Kidney (tissue), 14 donors: ENCODE data around the gene PXDN. TPM values are rescaled to one million over a fixed set of nuclear protein-coding genes. Genes with fewer than 3 reads are reported as not detected.

Source experiments
- DNase-seq, 5 donors: peaks; one replicate each; pipeline ENCODE4 v3.0.0-alpha.2; 2013 to 2020
- FAIRE-seq: peaks from 2 replicates; lab custom pipeline; 2012; peaks lifted over from hg19 to GRCh38; lab: Jason Lieb, UNC
- H3K27ac ChIP-seq, 2 donors: one replicate each; pipeline ENCODE4 v1.7.0; 2013; ENCODE audit warnings: low read depth in 2 of 2, low read length in 2 of 2, inconsistent platforms in 1 of 2
- H3K27me3 ChIP-seq: one replicate; pipeline ENCODE4 v1.7.1; 2013; ENCODE audit warnings: low read length, inconsistent platforms; ENCODE audit not compliant: control insufficient read depth, insufficient read depth
- H3K36me3 ChIP-seq, 3 donors: one replicate each; pipeline versions ENCODE4 v1.7.0 to v1.7.1; 2013; ENCODE audit warnings: low read length in 3 of 3, control low read depth in 1 of 3, inconsistent platforms in 1 of 3; ENCODE audit not compliant: insufficient read depth in 3 of 3, control insufficient read depth in 2 of 3
- H3K4me1 ChIP-seq, 3 donors: one replicate each; pipeline versions ENCODE4 v1.7.0 to v1.7.1; 2013; ENCODE audit warnings: low read length in 3 of 3, inconsistent platforms in 1 of 3, low read depth in 1 of 3; ENCODE audit not compliant: control insufficient read depth in 2 of 3, insufficient read depth in 2 of 3
- H3K4me3 ChIP-seq, 3 donors: one replicate each; pipeline versions ENCODE4 v1.7.0 to v1.8.1; 2013; ENCODE audit warnings: low read length in 3 of 3, control low read depth in 1 of 3, inconsistent platforms in 1 of 3
- H3K9ac ChIP-seq, 3 donors: one replicate each; pipeline versions ENCODE4 v1.7.0 to v1.7.1; 2013; ENCODE audit warnings: low read length in 3 of 3, control low read depth in 1 of 3, inconsistent platforms in 1 of 3
- H3K9me3 ChIP-seq, 3 donors: one replicate each; pipeline versions ENCODE4 v1.7.0 to v1.7.1; 2013; ENCODE audit warnings: low read length in 3 of 3, control low read depth in 1 of 3, inconsistent platforms in 1 of 3; ENCODE audit not compliant: control insufficient read depth in 2 of 3, insufficient read depth in 1 of 3
- intact Hi-C: fragments of 100-400 bp; cut with DNase I; formaldehyde crosslinking; loops from one replicate; pipeline ENCODE4 v1.11.1; 2022
- polyA plus RNA-seq: library from polyadenylated mRNA; stranded (reverse); fragments of 350-450 nt; fragmentation: Illumina TruSeq; extraction: RNeasy Lipid Tissue Mini Kit (QIAGEN cat#74804); gene quantifications from one replicate; pipeline ENCODE4 v1.2.3, GENCODE V29; 2014; ENCODE audit warnings: low read depth, low replicate concordance; ENCODE audit not compliant: insufficient read depth
- total RNA-seq: library from RNA; stranded (reverse); fragmentation: NEBNext Ultra II Directional; extraction: Animal tissue kit (Norgen Biotek cat#: 25700); gene quantifications from one replicate; pipeline ENCODE4 v1.2.1, GENCODE V29; 2021
- TF ChIP-seq, protein P1 (sequence below): IDR thresholded peaks from 3 replicates; pipeline ENCODE4 v1.5.1; 2012; ENCODE audit warnings: mild to moderate bottlenecking, moderate library complexity, borderline replicate concordance; ENCODE audit not compliant: insufficient read depth; ENCODE audit errors: extremely low read depth
- donor health status: control.
- donor health status: control.
- donor health status: control.
- donor health status: control.
- donor health status: control.
- donor health status: DM: yes; HTN: yes; CAD: no.
- donor health status: Normal renal cell carcinoma (clear cell type).

The PXDN gene
- total and polyA plus RNA-seq, 2 donors from 2014 or later = 4.7 to 42.3 TPM

DNA sequence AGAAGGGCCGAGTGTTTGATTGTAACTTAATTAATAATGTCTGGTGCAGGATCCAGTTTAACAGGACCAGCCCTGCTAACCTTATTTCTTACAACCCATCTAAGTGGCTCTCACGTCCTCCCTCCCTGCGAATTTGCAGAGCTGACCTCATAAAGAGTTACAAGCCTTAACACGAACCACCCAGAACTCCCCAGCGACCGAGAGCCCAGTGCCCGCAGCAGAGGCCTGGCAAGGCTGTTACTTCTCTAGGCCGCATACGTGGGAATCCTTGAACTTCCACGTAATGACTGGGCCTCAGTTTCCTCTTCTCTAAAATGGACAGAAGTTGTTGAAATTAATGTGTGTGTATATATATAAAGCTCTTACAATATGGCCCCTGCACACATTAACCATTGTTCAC lies 55.5 kb downstream of the PXDN start:
- no peak overlapping the region for H3K4me3 ChIP-seq
- no peak overlapping the region for H3K27ac ChIP-seq
- FAIRE-seq = no peak
- H3K27me3 ChIP-seq = no peaks in the 10 kb centered on the region
- H3K4me1 ChIP-seq = no peaks in the 10 kb centered on the region
- TF ChIP-seq, protein P1, sequence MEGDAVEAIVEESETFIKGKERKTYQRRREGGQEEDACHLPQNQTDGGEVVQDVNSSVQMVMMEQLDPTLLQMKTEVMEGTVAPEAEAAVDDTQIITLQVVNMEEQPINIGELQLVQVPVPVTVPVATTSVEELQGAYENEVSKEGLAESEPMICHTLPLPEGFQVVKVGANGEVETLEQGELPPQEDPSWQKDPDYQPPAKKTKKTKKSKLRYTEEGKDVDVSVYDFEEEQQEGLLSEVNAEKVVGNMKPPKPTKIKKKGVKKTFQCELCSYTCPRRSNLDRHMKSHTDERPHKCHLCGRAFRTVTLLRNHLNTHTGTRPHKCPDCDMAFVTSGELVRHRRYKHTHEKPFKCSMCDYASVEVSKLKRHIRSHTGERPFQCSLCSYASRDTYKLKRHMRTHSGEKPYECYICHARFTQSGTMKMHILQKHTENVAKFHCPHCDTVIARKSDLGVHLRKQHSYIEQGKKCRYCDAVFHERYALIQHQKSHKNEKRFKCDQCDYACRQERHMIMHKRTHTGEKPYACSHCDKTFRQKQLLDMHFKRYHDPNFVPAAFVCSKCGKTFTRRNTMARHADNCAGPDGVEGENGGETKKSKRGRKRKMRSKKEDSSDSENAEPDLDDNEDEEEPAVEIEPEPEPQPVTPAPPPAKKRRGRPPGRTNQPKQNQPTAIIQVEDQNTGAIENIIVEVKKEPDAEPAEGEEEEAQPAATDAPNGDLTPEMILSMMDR = no peak
- no peaks in the 10 kb centered on the region for H3K9me3 ChIP-seq
- DNase-seq = no peak
- intact Hi-C loops = no loop called here
- peaks cover 0 to 5% (median 0%) of the 10 kb centered on the region in 3 donors for H3K36me3 ChIP-seq
- H3K9ac ChIP-seq = no peak overlapping the region

DNA sequence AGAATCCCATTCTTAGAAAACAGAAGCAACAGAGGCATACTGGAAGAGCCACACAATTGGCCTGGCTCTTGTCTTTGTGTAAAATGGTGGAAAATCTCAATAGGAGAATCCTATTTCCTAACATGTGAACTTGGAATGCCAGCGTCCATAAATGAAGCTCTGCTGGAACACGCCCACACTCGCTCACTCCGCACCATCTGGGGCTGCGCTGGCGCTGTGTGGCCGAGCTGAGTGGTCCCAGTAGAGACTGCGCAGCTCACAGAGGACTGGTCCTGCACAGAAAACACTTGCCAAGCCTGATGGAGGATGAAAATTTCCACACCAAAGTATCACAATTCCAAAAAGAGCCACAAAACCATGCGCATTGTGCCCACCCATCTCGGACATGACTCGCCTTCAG lies 56.2 kb downstream of the PXDN start:
- TF ChIP-seq, protein P1 = no peak
- no peak for DNase-seq
- no peaks in the 10 kb centered on the region for H3K9me3 ChIP-seq
- no peak overlapping the region for H3K4me3 ChIP-seq
- intact Hi-C loops = no loop called here
- peaks cover 0 to 5% (median 0%) of the 10 kb centered on the region in 3 donors for H3K36me3 ChIP-seq
- no peak for FAIRE-seq
- H3K9ac ChIP-seq = no peak overlapping the region
- no peak overlapping the region for H3K27ac ChIP-seq
- no peaks in the 10 kb centered on the region for H3K4me1 ChIP-seq
- H3K27me3 ChIP-seq = no peaks in the 10 kb centered on the region

DNA sequence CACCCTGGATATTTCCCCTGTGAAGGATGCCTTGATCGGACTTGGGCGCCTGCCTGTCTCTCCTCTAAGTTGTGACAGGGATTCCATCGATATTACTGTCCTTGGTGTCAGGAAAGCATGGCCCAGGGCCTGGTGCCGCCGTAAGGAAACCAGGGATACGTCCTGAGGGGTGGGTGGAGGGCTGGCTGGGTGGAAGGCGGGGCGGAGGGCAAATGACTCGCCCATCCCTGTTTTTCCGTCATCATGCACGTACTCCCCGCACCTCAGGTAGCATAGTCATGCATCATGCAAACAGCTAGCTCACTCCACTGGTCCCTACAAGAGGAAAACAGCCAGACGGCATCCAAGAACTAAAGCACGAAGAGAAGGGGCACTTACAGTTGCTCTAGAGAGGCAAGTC lies 57.1 kb downstream of the PXDN start:
- intact Hi-C loops = no loop called here
- peaks cover 0 to 5% (median 0%) of the 10 kb centered on the region in 3 donors for H3K36me3 ChIP-seq
- TF ChIP-seq, protein P1 = no peak
- FAIRE-seq = no peak
- H3K4me1 ChIP-seq = no peaks in the 10 kb centered on the region
- H3K27me3 ChIP-seq = no peaks in the 10 kb centered on the region
- no peak overlapping the region for H3K4me3 ChIP-seq
- no peaks in the 10 kb centered on the region for H3K9me3 ChIP-seq
- no peak overlapping the region for H3K9ac ChIP-seq
- H3K27ac ChIP-seq = no peak overlapping the region
- DNase-seq = no peak

DNA sequence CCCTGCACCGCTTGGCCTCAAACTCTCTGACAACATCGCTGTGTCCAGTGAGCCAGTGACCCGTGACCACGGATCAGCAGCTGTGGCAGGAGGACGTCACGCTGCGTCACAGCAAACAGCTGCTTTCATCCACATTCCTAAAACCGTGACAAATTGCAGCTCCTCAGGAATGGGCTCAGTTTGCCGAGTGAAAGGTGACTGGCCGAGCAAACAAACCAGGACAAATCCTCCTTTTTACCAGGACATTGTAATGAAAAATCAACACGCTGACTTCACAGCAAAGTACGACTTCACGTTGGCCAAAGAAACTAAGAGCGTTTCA lies 57.6 kb downstream of the PXDN start:
- intact Hi-C loops = no loop called here
- peak in 3 of 5 donors; percentile 60 to 74 (median 70) for DNase-seq
- Histone ChIP-seq H3K9ac (no peak overlapping the region), H3K27me3 (no peaks in the 10 kb centered on the region), H3K9me3 (no peaks in the 10 kb centered on the region), H3K4me1 (no peaks in the 10 kb centered on the region), H3K36me3 (peaks cover 0 to 5% (median 0%) of the 10 kb centered on the region in 3 donors), H3K4me3 (no peak overlapping the region), H3K27ac (no peak overlapping the region)
- FAIRE-seq = no peak
- TF ChIP-seq, protein P1 = no peak
